ENCODE data around the gene AGT. TPM values are rescaled to one million over a fixed set of nuclear protein-coding genes. Genes with fewer than 3 reads are reported as not detected.

The AGT gene
- total and polyA plus RNA-seq, 2 experiments from 2014 or later: 0.11 TPM; not detected in 1

- TF ChIP-seq ZNF462 (CRISPR knock-in tag; IDR thresholded peaks at IDR 0.05): no peak
- TF ChIP-seq POLR2AphosphoS5 (IDR thresholded peaks at IDR 0.05; ENCODE audit: low read depth): no peak
- no peak for TF ChIP-seq ZNF331 (CRISPR knock-in tag; IDR thresholded peaks at IDR 0.05; ENCODE audit: low read depth)
- TF ChIP-seq CREB1 (CRISPR knock-in tag; IDR thresholded peaks at IDR 0.05; ENCODE audit: low read depth): no peak
- no peak for TF ChIP-seq EZH2 (IDR thresholded peaks at IDR 0.05; ENCODE audit: low read depth, unreplicated experiment)
These were observed 2.7 kb downstream of the AGT start (continued) for GRCh38 chr1:230711245-230711644.

- H3K4me3 Mint-ChIP-seq: no peak overlapping the region
- no peak for TF ChIP-seq REST (IDR thresholded peaks at IDR 0.05; ENCODE audit: unreplicated experiment)
- no peak for TF ChIP-seq CTCF (conservative IDR thresholded peaks at IDR 0.05; ENCODE audit: low read depth in 2 of 2)
- TF ChIP-seq CREB1 (CRISPR knock-in tag; IDR thresholded peaks at IDR 0.05; ENCODE audit: low read depth): no peak
- TF ChIP-seq POLR2AphosphoS5 (IDR thresholded peaks at IDR 0.05; ENCODE audit: low read depth): no peak
- TF ChIP-seq NANOG (IDR thresholded peaks at IDR 0.05; ENCODE audit: borderline replicate concordance): no peak
- TF ChIP-seq EZH2phosphoT487 (IDR thresholded peaks at IDR 0.05; ENCODE audit: unreplicated experiment): no peak
- no peak for TF ChIP-seq ETS1 (IDR thresholded peaks at IDR 0.05)
These were observed 3.4 kb downstream of the AGT start for GRCh38 chr1:230710543-230710904.

More at GRCh38 chr1:230710543-230710904, 3.4 kb downstream of the AGT start:
- no peaks in the 10 kb centered on the region for H3K79me2 ChIP-seq (replicated peaks; ENCODE audit: insufficient read depth)
- no peaks in the 10 kb centered on the region for H3F3A ChIP-seq (replicated peaks; ENCODE audit: low read depth)
- H3K27ac Mint-ChIP-seq: no peak overlapping the region
- H3K36me3 ChIP-seq (ENCODE audit: insufficient read depth): no peaks in the 10 kb centered on the region
- H3K4me3 ChIP-seq: no peak overlapping the region
- H3K9me3 Mint-ChIP-seq: no peaks in the 10 kb centered on the region
- H2AFZ ChIP-seq: no peak overlapping the region
- no peak overlapping the region for H3K27ac ChIP-seq (ENCODE audit: low read depth)
- H3K9me2 ChIP-seq (ENCODE audit: insufficient read depth): no peaks in the 10 kb centered on the region
- no peak for ATAC-seq
- peaks cover 12% of the 10 kb centered on the region for H3K27me3 Mint-ChIP-seq (ENCODE audit: insufficient read depth, low read depth, poor library complexity)
- H3K4me1 Mint-ChIP-seq: peaks cover 14% of the 10 kb centered on the region
- H3K27me3 ChIP-seq (ENCODE audit: insufficient read depth): no peaks in the 10 kb centered on the region
- no peaks in the 10 kb centered on the region for H3K36me3 Mint-ChIP-seq (ENCODE audit: low read depth)
- H4K20me1 ChIP-seq (replicated peaks; ENCODE audit: insufficient read depth): no peaks in the 10 kb centered on the region
- no peak for DNase-seq (ENCODE audit: low spot score)
- H3K4me1 ChIP-seq (ENCODE audit: insufficient read depth): no peaks in the 10 kb centered on the region
- no peak overlapping the region for H3K4me2 ChIP-seq
